Sigmoid colon (tissue), 3 donors: ENCODE results near the gene NEXN.

ENCODE experiments used
- POLR2A ChIP-seq, 2 donors: fragments of 450-650 bp; IDR thresholded peaks; one replicate each; pipeline ENCODE4 v1.6.1; 2016; ENCODE audit warnings: antibody characterized with exemption in 2 of 2, mild to moderate bottlenecking in 2 of 2, moderate library complexity in 2 of 2
- TF ChIP-seq, protein P1 (sequence below), 4 experiments: fragments of 450-650 bp in 3 of 4; fragments of 200-600 bp in 1 of 4; IDR thresholded peaks; one replicate each; pipeline ENCODE4 v1.5.1; 2016 to 2019; ENCODE audit warnings: antibody characterized with exemption in 4 of 4, mild to moderate bottlenecking in 3 of 4, moderate library complexity in 2 of 4

DNA sequence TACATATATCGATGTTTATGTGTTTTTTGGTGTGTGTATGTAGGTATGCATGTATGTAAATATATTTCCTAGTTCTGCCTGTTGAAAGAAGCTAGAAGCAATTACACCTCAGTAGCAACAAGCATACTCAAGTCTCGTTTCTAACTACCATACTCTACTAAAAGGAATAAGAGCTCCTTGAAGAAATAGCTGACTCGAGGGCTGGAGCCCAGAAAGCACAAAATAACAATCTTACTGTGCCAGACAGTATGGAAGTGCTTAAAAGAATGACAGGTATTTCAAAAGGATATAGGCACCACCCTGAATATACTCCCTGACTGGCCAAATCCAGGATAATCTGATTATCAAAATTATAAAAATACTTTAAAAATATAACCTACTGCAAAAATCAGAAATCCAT, 67.3 kb downstream of the NEXN start:
- no peak for TF ChIP-seq POLR2A (IDR thresholded peaks at IDR 0.05)
- TF ChIP-seq, protein P1, sequence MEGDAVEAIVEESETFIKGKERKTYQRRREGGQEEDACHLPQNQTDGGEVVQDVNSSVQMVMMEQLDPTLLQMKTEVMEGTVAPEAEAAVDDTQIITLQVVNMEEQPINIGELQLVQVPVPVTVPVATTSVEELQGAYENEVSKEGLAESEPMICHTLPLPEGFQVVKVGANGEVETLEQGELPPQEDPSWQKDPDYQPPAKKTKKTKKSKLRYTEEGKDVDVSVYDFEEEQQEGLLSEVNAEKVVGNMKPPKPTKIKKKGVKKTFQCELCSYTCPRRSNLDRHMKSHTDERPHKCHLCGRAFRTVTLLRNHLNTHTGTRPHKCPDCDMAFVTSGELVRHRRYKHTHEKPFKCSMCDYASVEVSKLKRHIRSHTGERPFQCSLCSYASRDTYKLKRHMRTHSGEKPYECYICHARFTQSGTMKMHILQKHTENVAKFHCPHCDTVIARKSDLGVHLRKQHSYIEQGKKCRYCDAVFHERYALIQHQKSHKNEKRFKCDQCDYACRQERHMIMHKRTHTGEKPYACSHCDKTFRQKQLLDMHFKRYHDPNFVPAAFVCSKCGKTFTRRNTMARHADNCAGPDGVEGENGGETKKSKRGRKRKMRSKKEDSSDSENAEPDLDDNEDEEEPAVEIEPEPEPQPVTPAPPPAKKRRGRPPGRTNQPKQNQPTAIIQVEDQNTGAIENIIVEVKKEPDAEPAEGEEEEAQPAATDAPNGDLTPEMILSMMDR (IDR thresholded peaks at IDR 0.05): no peak
